ENCODE measurements around the gene NWD2. TPM values are rescaled to one million over a fixed set of nuclear protein-coding genes. Genes with fewer than 3 reads are reported as not detected.

Gene NWD2
- polyA plus RNA-seq, 3 donors, result not detected

- Histone ChIP-seq H3K27ac (ENCODE audit: low read depth in 1 of 2, low read length in 2 of 2) (no peak overlapping the region), H3K36me3 (replicated peaks in 1 of 2; ENCODE audit: control insufficient read depth in 1 of 2, insufficient read depth in 2 of 2, low read length in 2 of 2) (no peaks in the 10 kb centered on the region), H3K4me1 (ENCODE audit: control insufficient read depth in 1 of 2, insufficient read depth in 2 of 2, low read length in 2 of 2) (no peaks in the 10 kb centered on the region), H4K20me1 (ENCODE audit: insufficient read depth, low read length) (no peaks in the 10 kb centered on the region), H3K4me3 (replicated peaks in 1 of 3; ENCODE audit: low read depth in 2 of 3, low read length in 3 of 3) (no peak overlapping the region), H2AFZ (ENCODE audit: insufficient read depth, low read depth, low read length, poor library complexity, severe bottlenecking) (no peak overlapping the region), H3K27me3 (ENCODE audit: control insufficient read depth in 2 of 2, insufficient read depth in 2 of 2, low read length in 2 of 2) (peaks cover 0 to 3% of the 10 kb centered on the region in 2 donors), H3K4me2 (replicated peaks; ENCODE audit: extremely low read depth, low read length, poor library complexity, severe bottlenecking) (no peak overlapping the region), H3K9me3 (replicated peaks in 1 of 2; ENCODE audit: control insufficient read depth in 1 of 2, insufficient read depth in 1 of 2, low read length in 2 of 2) (no peaks in the 10 kb centered on the region), H3K9ac (ENCODE audit: insufficient read depth, low read length, poor library complexity, severe bottlenecking) (no peak overlapping the region), H3K79me2 (ENCODE audit: insufficient read depth, low read length) (no peaks in the 10 kb centered on the region)
- no peaks in the 10 kb centered on the region for H3K36me3 Mint-ChIP-seq
- H3K27me3 Mint-ChIP-seq (ENCODE audit: low read depth in 3 of 3), result peaks cover 3 to 8% (median 5%) of the 10 kb centered on the region in 3 donors
- WGBS (ENCODE audit: insufficient coverage), result 100% methylated on average over 1 of the region's 7 CpGs
- intact Hi-C loops (cut with micrococcal nuclease), result no loop called here
- no peak for DNase-seq
- H3K4me3 Mint-ChIP-seq, result no peak overlapping the region
- H3K9me3 Mint-ChIP-seq, result no peaks in the 10 kb centered on the region
- TF ChIP-seq CTCF (IDR thresholded peaks at IDR 0.05), result no peak
- no peaks in the 10 kb centered on the region for H3K4me1 Mint-ChIP-seq
- H3K27ac Mint-ChIP-seq, result no peak overlapping the region
These were observed 220.0 kb downstream of the NWD2 start for GRCh38 chr4:37464373-37465128.

- H3K4me1 Mint-ChIP-seq, result no peaks in the 10 kb centered on the region
- no peaks in the 10 kb centered on the region for H3K9me3 ChIP-seq (replicated peaks in 1 of 2; ENCODE audit: control insufficient read depth in 1 of 2, insufficient read depth in 1 of 2, low read length in 2 of 2)
- H3K9ac ChIP-seq (ENCODE audit: insufficient read depth, low read length, poor library complexity, severe bottlenecking), result no peak overlapping the region
- intact Hi-C loops (cut with micrococcal nuclease), result no loop called here
- no peak overlapping the region for H3K27ac ChIP-seq (ENCODE audit: low read depth in 1 of 2, low read length in 2 of 2)
- no peaks in the 10 kb centered on the region for H3K4me1 ChIP-seq (ENCODE audit: control insufficient read depth in 1 of 2, insufficient read depth in 2 of 2, low read length in 2 of 2)
- no peaks in the 10 kb centered on the region for H4K20me1 ChIP-seq (ENCODE audit: insufficient read depth, low read length)
- no peak overlapping the region for H3K4me2 ChIP-seq (replicated peaks; ENCODE audit: extremely low read depth, low read length, poor library complexity, severe bottlenecking)
- H3K27me3 ChIP-seq (ENCODE audit: control insufficient read depth in 2 of 2, insufficient read depth in 2 of 2, low read length in 2 of 2), result peaks cover 0 to 3% of the 10 kb centered on the region in 2 donors
- H3K27me3 Mint-ChIP-seq (ENCODE audit: low read depth in 3 of 3), result peaks cover 5 to 8% (median 8%) of the 10 kb centered on the region in 3 donors
- H3K9me3 Mint-ChIP-seq, result no peaks in the 10 kb centered on the region
- H3K27ac Mint-ChIP-seq, result no peak overlapping the region
- no peaks in the 10 kb centered on the region for H3K36me3 Mint-ChIP-seq
- WGBS (ENCODE audit: insufficient coverage), result 93% methylated on average over 4 of the region's 5 CpGs
- H2AFZ ChIP-seq (ENCODE audit: insufficient read depth, low read depth, low read length, poor library complexity, severe bottlenecking), result no peak overlapping the region
- no peaks in the 10 kb centered on the region for H3K36me3 ChIP-seq (replicated peaks in 1 of 2; ENCODE audit: control insufficient read depth in 1 of 2, insufficient read depth in 2 of 2, low read length in 2 of 2)
- no peak overlapping the region for H3K4me3 Mint-ChIP-seq
- no peak for TF ChIP-seq CTCF (IDR thresholded peaks at IDR 0.05)
- DNase-seq, result no peak
- H3K79me2 ChIP-seq (ENCODE audit: insufficient read depth, low read length), result no peaks in the 10 kb centered on the region
- no peak overlapping the region for H3K4me3 ChIP-seq (replicated peaks in 1 of 3; ENCODE audit: low read depth in 2 of 3, low read length in 3 of 3)
These were observed 220.8 kb downstream of the NWD2 start for GRCh38 chr4:37465296-37465695.
